Stimulated activated CD8-positive, alpha-beta memory T cell treated with anti-CD3 and anti-CD28 coated beads, Interleukin-4, amount 100 ng/mL, for 24 hours (primary cell): Measurements from ENCODE around the gene TRABD2B.

Source experiments
- DNase-seq: peaks from one replicate; pipeline ENCODE4 v3.0.0-alpha.2; 2020; ENCODE audit warnings: low read depth

The TRABD2B gene

DNA sequence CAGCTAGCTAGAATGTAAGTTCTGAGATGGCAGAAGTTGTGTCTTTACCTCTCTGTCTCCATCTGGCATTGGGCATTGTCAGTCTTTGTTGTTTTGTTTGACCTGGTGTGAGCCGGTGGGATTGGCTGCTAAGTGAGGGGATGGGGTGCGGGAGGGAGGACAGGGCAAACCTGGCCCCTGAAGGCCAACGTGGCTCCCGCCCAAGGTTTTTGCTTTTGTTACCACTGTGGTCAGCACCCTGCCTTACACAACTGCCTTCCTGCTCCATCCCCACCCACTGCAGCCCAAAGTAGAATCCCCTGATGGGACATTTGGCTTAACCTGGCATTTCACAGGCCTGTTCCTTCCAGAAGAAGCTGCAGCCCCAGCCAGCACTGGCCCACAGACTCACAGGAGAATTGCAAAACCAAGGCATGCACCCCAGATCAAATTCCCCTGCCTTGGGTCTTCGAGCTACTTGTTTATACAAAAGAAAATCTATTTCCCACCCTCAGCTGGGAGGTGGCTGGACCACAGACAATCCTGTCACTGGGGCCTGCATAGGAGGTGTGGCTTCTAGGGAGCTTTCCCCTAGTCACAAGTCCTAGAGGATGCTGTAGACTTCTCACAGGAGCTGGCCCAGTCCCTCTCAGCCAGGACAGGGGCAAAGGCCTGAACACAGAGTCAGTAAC is 147.5 kb downstream of the TRABD2B start:
- no peak for DNase-seq

DNA sequence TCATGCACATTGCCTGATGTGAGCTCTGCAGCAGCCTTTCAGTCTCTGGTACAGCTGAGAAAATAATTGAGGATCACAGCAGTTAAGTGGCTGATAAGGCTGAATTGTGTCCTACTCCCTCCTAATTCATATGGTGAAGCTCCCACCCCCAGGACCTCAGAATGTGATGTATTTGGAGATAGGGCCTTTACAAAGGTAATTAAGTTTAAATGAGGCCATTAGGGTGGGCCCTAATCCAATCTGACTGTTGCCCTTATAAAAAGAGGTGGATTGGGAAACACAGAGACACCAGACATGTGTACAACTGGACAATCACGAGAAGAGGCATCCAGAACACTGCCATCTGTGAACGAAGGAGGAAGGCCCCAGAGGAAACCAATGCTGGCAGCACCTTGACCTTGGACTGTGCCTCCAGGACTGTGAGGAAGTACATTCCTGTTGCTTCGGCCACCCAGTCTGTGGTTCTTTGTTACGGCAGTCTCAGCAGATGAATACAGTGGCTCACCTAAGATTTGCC is 148.1 kb downstream of the TRABD2B start:
- DNase-seq = no peak

DNA sequence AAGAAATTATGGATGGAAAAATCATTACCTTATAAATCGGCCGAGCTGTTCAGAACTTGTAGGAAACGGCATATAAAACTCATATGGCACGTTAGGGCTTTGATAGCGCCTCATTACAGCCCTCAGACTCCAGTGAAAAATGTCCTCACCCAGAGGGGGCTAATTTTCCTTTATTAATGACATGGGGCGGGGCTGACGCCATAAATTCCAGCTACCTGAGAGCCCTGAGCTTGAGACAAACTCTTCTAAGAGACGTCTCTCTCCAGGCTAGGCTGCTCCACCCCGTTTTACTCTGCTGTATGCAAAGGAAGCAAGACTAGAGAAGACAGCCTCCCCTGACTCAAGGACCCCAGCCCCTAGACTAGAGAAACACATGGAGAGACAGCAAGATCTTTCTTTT is 149.4 kb downstream of the TRABD2B start:
- DNase-seq = no peak

DNA sequence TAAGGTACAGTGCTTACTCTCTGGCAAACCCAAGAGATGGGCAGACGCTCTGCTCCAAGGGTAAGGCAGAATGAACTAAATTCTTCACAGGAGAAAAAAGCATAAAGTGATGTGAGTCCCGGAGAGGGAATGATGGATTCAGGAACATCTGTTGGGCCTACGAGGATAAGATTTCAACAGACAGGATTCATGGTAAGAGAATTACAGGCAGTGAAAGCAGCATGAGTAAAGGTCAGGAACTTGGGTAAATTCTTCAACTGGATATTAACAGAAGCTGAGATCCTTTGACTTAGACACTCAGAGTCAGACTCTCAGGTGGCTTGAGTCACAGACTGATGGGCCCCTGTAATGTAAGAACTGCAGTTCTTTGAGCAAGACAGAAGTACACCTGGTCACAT is 152.6 kb downstream of the TRABD2B start:
- no peak for DNase-seq

DNA sequence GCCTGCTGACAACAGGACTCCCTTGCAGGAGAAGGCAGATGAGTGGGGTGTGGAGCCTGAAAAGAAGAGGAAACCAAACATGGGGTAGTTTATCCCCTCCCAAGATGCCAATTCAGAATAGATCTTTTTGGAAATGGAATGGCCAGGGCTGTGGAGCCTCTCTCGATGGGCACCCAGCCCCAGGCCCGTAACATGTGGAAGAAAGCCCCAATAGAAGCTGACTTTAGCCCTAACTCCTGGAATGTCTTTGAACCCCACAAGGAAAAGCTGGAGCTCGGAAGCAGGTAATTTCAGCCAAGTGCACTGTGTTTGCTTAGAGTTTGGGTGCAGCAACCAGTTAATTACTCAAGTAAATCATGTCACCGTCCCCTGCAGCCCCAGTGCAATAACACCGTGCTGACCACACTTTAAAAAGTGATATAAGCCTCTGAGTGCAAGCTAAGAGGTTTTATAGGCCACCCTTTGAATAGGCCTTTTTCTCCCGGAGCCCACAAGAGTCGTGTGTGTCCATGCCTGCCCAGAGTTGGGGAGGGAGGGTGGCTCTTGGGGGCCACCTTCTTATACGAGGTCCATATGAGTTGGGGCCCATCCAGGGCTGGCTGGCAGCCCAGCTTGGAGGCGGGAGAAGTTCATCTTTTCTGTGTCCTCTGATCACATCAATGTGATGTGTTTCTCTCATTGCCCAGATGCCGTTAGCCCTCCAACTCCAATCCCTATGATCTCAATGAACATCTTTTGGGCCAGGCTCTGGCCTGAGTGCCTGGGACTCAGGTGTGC is 153.2 kb downstream of the TRABD2B start:
- DNase-seq = no peak

DNA sequence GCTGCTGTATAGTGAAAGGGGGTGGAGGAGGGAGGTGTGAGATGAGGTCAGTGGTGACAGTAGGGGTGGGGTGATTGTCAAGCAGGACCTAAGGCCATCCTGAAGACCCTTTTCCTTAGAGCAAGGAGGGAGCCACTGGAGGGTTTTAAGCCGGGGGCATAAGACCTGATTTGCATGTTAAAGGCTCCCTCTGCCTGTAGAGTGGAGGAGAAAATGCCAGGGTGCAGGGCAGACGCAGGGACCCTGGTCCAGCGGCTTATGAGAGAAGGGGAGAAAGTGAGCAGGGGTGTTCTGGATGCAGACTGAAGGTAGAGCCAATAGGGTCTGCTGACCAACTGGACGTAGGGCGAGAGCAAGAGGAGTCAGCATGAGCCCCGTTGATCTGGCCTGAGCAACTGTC is 154.1 kb downstream of the TRABD2B start:
- no peak for DNase-seq

DNA sequence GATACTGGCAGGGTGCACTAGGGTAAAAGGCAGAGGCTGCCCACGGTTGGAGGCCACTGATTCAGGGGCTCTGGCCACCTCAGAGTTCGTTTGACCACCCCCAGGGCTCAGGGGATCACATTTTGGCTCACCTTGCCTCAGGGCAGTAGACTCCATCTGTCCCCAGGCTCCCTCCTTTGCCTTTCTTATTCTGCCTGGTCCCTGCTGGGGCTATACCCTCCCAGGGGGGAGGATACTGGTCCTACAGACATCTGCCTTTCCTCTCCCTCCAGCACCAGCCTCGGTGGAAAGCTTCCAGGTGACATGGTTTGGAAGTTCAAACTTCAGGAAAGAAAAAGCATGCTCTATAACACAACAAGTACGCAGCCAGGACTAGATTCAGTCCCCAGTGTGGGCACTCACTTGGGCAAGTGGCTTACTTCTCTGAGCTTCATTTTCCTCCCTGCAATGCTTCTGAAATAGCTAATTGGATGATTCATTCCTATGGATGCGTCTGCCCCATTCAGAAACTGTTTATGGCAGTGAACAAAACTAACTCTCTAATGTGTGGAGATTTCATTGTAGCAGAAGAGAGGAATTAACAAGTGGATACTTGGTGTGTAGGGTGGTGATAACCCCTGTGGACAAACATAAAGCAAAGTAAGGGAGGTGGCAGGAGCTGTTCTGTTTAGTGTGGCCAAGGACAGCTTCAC is 154.8 kb downstream of the TRABD2B start:
- no peak for DNase-seq

DNA sequence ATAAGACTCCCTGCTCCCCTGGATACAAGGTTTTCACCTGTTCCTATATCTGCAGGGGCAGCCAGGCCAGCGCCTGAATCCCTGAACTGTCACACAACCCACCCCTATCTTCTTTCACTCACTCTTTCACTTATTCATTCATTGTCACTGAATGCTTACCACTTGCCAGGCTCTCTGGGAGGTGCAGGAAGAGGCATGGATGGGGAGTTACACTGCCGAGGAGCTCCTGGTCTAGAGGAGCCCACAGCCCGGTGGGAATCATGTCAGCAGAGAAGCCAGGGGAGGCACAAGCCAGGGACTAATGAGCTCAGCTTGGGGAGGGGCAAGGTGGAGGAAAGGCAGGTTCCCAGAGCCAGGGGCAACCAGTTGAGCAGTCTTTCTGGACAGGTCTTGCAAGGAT is 155.8 kb downstream of the TRABD2B start:
- DNase-seq = no peak

DNA sequence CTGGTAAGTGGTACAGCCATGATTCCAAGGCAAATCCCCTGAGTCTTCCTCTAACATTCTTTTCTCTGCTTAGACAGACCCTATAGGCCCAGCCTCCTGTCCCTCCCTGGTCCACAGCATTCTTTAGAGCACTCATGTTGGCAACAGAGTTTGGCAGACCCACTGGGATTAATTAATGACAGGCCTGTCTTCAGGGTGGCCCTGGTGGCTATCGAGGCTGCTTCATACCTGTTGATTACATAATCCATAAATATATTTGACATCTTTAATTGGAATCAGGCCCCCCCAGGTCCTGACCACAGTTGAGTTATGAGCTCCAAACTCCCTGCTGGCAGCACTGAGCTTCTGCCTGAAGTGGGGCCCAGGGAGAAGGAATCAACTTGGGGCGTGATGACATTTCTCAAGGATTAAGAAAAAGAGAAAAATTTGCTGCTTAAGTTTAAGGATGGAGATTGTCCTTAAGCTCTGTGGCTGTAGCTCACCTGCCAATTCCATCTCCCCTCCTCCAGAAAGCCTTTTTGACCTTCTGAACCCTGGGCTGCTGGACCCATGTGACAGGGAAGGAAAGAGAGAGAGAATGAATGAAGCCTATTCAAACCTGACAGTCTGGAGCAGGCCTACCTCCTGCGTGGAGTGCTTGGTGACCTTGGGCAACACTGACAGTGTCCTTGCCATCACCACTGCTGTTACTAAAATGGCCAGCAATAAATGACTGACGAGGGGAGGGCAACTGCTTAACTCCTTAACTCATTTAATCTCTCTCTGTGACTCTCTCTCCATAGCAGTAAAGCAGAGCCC is 156.6 kb downstream of the TRABD2B start:
- no peak for DNase-seq

DNA sequence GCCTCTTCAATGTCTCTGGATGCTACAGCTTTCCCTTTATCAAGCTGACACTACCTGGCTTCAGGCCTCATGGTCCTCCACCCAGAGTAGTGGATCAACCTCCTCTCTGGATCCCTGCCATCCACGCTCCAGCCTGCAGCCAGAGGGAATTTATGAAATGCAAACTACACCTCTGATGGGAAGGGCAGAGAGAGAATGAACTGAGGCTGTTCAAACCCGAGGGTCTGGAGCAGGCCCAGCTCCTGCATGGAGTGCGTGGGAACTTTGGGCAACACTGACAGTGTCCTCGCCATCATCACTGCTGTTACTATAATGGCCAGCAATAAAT is 157.8 kb downstream of the TRABD2B start:
- no peak for DNase-seq

DNA sequence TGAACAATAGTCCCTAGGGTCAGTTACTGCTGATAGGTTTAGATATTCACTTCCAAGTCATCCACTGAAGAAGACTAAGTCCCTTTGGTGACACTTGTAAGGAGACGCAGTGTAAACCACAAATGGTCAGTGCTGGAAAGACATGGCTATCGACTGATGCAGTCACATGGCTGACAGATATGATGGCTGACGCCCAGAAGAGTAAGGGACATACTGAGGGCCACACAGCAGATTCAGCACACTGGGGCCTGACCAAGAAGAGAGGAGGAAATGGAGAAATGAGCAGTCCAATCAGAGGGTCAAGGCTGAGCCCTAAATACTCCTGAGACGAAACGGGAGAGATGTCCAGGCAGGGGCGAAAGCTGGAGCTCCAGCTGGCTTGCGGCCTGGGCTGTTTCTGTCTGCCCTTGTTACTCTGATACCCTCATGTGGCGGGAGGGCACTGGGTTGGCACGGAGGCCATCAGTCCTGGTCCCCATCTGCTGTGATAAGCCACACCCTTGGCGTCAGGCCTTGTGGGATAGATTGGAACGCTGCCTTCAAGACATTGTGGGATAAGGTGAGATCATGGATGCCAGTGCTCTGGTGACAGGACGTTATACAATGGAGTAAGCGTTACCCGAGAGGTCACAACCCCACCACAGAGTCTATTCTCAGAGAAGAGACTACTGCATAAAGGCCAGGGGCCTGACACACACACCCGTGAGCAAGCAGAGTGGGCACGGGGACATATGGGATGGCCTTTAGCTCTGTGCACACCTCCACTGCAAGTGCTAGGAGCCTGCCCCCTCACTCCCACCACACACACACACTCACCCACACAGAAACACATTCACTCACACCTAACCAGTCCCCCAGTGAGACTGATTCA is 158.4 kb downstream of the TRABD2B start:
- DNase-seq = no peak

DNA sequence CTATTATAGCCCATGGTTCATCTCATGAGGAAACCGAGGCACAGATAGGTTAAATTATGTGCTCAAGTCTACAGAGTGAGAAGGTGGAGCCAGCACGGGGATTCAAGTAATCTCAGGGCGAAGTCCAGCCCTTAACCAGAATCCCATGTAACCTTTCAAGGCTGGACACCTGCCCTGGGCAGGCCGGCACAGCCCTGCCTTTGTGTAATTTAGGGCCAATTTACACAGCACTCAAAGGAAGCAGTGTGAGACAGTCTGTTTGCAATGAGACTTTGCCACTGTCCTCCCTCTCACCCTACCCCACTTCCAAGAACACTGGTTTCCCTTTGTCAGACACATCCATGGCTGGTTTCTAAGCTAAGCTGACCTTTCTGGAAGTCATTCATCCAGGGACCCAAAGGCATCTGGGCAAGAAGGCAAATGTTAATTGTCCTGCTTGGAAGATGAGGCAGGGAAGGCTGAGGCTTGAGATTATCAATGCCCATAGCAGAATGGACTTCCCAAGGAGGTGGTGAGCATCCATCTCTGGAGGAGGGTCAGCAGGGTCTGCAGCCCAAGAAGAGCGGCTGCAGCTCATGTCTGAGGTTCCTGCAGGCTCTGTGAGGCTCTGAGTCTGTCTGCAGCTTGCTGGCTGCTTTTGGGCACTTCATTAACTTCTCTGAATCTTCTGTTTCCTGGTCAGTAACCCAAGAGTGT is 159.2 kb downstream of the TRABD2B start:
- DNase-seq = no peak

DNA sequence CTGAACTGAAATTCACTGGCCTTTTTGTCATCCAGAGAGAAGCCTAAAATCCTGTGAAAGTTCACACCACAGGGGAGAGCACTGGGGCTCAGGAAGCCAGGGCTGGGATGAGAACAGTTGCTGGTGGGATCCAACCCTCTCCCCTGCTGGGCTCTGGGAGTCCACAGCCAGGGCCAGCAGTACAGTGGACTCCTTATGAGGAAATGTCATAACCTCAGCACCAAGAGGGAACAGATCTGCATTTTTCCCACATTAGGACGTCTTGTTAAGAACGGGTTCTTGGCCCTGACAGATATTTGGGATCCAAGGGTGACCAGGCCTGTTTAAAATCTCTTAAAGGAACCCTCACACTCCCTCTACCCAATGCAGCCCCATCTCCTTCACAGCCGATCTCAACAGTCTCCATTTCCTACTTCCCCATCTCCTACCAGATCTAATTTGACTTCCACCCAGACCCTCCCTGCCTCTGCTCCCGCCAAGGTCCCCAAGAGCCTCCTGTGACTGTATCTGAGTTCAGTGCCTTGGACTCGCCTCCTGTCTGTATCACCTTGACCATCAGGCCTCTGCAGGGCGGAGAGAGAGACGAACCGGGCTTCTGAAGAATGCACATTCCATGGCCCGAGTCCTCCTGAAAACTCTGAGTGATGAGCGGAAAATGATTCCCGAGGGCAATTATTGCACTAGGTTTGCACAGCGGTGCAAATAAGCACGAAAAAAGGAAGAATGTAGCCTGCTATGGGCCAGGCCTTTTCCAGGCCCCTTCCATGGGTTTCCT is 159.9 kb downstream of the TRABD2B start:
- DNase-seq = no peak

DNA sequence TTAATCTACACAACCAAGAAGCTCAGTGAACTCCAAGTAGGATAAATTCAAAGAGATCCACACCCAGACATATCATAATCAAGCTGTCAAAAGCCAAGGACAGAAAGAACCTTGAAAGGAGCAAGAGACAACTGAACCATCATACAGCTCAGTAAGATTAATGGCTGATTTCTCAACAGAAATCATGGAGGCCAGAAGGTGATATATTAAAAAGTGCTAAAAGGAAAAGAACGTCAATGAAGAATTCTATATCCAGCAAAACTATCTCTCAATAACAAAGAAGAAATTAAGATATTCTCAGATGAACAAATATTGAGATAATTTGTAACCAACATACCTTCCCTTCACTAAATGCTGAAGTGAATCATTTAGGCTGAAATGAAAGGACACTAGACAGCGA is 161.8 kb downstream of the TRABD2B start:
- DNase-seq = no peak

DNA sequence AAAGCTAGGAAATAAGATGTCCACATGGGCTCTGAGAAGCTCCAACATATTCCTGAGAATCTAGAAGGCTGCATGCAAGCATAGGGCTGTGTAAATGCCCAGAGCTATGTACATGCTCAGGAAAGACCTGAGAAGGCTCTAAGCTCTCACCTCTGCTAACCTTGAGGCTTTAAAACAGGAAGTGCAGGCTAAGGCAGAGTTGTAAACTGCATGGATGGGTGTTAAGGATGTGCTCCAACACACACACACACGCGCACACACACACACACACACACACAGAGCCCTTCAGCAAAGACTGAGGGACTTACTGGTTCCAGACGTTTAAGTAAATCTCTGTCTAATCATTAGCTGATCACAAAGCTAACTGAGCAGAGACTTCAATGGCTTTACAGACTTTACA is 162.9 kb downstream of the TRABD2B start:
- DNase-seq = no peak

DNA sequence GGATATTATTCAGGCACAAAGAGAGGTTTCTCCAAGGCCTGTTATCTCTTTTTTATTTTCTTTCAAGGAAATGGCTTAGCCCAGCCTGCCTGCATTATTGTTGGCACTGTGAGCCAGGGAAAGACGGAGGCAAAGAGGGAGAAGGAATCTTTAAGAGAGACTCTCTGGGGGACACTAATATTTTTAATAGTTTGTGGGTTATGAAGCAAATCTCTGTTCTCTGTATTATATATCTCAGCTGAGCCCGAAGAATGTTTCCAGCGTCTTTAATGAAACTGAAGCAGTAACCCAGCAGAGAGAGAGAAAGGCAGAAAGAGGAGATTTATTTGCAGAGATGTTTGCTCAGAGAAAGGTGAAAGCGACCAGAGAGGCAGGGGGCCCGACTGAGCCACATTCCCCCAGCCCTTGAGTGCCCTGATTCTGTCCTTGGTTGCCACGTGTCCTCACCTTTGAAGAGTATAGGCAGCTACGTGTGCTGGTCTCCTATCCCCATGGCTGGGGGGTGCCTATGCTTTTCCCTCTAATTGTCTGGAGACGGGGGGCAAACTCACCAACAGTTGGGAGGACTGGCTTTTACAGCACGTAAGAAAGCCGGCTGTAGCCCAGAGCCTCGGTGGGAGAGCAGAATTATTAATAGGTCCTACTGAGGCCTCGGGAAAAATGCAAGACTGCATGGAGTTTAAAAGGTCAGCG is 166.4 kb downstream of the TRABD2B start:
- no peak for DNase-seq

DNA sequence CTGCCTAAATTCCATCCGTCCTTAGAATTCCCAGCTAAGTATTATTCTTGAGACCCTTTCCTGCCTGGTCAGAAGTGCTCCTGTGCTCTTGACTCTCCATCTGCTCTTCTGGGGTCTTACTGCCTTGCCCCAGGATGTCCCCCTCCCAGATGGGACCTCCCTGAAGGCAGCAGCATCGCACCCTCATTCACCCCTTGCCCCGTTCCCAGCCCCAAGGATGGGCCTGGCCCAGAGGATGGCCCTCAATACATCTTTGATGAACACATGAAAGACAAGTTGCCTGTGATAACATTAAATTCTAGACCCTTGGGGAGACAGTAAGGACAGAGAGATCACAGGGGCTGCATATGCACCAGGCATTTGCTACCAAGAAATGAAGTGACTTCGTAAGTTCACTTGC is 167.2 kb downstream of the TRABD2B start:
- DNase-seq = no peak

DNA sequence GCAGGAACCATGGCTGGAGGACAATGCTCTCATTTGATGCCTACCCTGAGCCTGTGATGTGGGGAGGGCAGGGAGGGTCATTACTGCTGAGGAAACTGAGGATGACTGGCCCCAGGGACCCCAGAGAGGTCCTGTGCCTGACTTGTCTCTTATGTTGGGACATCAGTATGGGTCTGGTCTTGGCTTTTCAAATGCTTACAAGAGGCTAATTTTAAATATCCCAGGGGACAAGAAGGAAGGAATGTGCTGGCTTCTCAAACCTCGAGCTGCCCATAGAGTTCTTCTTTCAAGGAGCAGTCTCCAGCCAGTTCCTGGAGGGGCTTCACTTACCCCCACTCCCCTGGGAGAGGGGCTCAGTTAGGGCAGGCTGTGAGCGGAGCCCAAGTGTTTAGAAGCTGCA is 168.2 kb downstream of the TRABD2B start:
- no peak for DNase-seq

DNA sequence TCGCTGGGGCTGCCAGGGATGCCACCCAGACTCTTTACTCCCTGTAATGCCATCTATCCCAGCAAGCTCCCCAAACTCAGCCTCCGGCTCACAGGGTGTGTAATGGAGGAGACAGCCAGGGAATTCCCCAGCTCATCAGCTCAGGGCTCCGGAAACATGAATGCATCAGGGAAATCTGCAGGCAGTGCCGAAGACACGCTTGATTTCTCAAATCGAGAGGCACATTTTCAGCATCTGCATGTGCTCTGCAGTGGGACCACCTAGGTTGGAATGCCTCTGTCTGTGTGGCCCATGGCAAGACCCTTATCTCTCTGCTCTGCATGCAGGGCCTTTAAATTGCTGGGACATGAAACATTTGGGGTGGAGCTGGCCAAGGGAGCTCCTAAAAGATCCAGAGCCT is 170.1 kb downstream of the TRABD2B start:
- no peak for DNase-seq
